HEK293 (cell line): ENCODE measurements around the gene PARVA.

ENCODE experiments used
- TRIM28 ChIP-seq: IDR thresholded peaks from 2 replicates; pipeline ENCODE4 v1.6.1; 2011; ENCODE audit warnings: low read length, control low read depth, borderline replicate concordance
- ZNF155 ChIP-seq: fragments of 450-650 bp; formaldehyde crosslinking; IDR thresholded peaks from 2 replicates; pipeline ENCODE4 v1.5.1; 2016; ENCODE audit warnings: missing biosample characterization, missing genetic modification characterization
- ZNF239 ChIP-seq: fragments of 450-650 bp; formaldehyde crosslinking; IDR thresholded peaks from 2 replicates; pipeline ENCODE4 v1.5.1; 2016; ENCODE audit warnings: missing biosample characterization, missing genetic modification characterization
- ZNF518A ChIP-seq: fragments of 450-650 bp; formaldehyde crosslinking; conservative IDR thresholded peaks from 2 replicates; pipeline ENCODE4 v1.5.1; 2016; ENCODE audit warnings: low read depth, missing biosample characterization, missing genetic modification characterization
- ZNF530 ChIP-seq: fragments of 450-650 bp; formaldehyde crosslinking; IDR thresholded peaks from 2 replicates; pipeline ENCODE4 v1.5.1; 2016; ENCODE audit warnings: low read depth, missing biosample characterization, missing genetic modification characterization
- TF ChIP-seq, protein P1 (sequence below): fragments of 450-650 bp; formaldehyde crosslinking; IDR thresholded peaks from 2 replicates; pipeline ENCODE4 v1.5.1; 2016; ENCODE audit warnings: missing biosample characterization, missing genetic modification characterization
- TF ChIP-seq, protein P2 (sequence below): fragments of 450-650 bp; formaldehyde crosslinking; IDR thresholded peaks from 2 replicates; pipeline ENCODE4 v1.5.1; 2017; ENCODE audit warnings: missing biosample characterization, missing genetic modification characterization
- TF ChIP-seq, protein P3 (sequence below): fragments of 450-650 bp; formaldehyde crosslinking; IDR thresholded peaks from 2 replicates; pipeline ENCODE4 v1.5.1; 2016; ENCODE audit warnings: missing biosample characterization, missing genetic modification characterization
- TF ChIP-seq, protein P4 (sequence below): fragments of 450-650 bp; formaldehyde crosslinking; IDR thresholded peaks from 2 replicates; pipeline ENCODE4 v1.5.1; 2016; ENCODE audit warnings: missing biosample characterization, missing genetic modification characterization

DNA sequence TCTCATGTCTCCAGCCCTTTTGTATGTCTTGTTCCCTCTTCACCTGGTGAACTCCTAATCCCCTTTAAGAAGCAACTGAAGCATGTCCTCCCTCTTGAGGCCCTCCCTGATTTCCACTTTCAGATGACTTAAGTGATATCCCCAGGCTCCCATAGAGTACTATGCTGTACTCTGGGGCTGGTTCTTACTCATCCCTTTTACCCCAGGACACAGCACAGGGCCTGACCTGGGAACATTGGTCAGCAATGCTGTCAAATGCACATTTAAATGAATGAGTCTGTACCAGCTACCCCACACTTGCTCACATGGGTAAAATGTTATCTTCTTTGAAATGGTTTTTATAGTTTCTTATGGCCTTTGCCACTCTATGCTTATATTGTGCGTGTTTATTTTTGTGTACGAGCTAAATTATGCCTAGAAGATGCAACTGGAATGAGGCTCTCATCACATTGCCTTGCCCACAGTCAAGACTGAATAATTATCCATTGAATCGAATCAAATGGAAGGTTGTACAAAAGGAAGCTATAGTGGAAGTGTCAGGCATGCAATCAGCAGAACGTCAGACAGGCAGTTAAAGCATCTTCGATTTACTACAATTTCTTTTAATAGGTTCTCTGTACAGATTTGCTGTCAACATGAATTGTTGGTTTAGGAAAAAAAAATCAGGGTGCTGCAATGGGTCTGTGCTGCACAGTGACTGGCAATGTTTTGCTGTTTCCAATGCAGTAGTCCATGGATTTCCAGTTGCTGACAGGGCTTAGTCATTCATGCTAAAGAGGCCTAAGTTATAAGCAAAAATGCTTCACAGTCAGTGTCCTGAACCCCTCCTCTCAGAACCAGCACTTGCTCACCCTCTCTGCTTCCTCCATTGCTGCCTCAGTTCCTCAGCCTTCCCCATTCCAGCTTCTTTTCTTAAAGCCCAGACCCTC lies 79.5 kb downstream of the PARVA start:
- no peak for TF ChIP-seq TRIM28
- TF ChIP-seq ZNF518A (tag by site-specific recombination) = no peak
- TF ChIP-seq, protein P1, sequence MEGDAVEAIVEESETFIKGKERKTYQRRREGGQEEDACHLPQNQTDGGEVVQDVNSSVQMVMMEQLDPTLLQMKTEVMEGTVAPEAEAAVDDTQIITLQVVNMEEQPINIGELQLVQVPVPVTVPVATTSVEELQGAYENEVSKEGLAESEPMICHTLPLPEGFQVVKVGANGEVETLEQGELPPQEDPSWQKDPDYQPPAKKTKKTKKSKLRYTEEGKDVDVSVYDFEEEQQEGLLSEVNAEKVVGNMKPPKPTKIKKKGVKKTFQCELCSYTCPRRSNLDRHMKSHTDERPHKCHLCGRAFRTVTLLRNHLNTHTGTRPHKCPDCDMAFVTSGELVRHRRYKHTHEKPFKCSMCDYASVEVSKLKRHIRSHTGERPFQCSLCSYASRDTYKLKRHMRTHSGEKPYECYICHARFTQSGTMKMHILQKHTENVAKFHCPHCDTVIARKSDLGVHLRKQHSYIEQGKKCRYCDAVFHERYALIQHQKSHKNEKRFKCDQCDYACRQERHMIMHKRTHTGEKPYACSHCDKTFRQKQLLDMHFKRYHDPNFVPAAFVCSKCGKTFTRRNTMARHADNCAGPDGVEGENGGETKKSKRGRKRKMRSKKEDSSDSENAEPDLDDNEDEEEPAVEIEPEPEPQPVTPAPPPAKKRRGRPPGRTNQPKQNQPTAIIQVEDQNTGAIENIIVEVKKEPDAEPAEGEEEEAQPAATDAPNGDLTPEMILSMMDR (tag by site-specific recombination) = no peak
- TF ChIP-seq, protein P2, sequence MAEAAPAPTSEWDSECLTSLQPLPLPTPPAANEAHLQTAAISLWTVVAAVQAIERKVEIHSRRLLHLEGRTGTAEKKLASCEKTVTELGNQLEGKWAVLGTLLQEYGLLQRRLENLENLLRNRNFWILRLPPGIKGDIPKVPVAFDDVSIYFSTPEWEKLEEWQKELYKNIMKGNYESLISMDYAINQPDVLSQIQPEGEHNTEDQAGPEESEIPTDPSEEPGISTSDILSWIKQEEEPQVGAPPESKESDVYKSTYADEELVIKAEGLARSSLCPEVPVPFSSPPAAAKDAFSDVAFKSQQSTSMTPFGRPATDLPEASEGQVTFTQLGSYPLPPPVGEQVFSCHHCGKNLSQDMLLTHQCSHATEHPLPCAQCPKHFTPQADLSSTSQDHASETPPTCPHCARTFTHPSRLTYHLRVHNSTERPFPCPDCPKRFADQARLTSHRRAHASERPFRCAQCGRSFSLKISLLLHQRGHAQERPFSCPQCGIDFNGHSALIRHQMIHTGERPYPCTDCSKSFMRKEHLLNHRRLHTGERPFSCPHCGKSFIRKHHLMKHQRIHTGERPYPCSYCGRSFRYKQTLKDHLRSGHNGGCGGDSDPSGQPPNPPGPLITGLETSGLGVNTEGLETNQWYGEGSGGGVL (tag by site-specific recombination) = no peak
- TF ChIP-seq, protein P3, sequence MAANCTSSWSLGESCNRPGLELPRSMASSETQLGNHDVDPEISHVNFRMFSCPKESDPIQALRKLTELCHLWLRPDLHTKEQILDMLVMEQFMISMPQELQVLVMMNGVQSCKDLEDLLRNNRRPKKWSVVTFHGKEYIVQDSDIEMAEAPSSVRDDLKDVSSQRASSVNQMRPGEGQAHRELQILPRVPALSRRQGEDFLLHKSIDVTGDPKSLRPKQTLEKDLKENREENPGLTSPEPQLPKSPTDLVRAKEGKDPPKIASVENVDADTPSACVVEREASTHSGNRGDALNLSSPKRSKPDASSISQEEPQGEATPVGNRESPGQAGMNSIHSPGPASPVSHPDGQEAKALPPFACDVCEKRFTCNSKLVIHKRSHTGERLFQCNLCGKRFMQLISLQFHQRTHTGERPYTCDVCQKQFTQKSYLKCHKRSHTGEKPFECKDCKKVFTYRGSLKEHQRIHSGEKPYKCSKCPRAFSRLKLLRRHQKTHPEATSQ (tag by site-specific recombination) = no peak
- no peak for TF ChIP-seq ZNF239 (tag by site-specific recombination)
- no peak for TF ChIP-seq ZNF155 (tag by site-specific recombination)
- TF ChIP-seq, protein P4, sequence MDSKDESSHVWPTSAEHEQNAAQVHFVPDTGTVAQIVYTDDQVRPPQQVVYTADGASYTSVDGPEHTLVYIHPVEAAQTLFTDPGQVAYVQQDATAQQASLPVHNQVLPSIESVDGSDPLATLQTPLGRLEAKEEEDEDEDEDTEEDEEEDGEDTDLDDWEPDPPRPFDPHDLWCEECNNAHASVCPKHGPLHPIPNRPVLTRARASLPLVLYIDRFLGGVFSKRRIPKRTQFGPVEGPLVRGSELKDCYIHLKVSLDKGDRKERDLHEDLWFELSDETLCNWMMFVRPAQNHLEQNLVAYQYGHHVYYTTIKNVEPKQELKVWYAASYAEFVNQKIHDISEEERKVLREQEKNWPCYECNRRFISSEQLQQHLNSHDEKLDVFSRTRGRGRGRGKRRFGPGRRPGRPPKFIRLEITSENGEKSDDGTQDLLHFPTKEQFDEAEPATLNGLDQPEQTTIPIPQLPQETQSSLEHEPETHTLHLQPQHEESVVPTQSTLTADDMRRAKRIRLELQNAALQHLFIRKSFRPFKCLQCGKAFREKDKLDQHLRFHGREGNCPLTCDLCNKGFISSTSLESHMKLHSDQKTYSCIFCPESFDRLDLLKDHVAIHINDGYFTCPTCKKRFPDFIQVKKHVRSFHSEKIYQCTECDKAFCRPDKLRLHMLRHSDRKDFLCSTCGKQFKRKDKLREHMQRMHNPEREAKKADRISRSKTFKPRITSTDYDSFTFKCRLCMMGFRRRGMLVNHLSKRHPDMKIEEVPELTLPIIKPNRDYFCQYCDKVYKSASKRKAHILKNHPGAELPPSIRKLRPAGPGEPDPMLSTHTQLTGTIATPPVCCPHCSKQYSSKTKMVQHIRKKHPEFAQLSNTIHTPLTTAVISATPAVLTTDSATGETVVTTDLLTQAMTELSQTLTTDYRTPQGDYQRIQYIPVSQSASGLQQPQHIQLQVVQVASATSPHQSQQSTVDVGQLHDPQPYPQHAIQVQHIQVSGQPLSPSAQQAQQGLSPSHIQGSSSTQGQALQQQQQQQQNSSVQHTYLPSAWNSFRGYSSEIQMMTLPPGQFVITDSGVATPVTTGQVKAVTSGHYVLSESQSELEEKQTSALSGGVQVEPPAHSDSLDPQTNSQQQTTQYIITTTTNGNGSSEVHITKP (tag by site-specific recombination) = no peak
- no peak for TF ChIP-seq ZNF530
